GM18526 (cell line): ENCODE measurements around the gene SEMA4C.

ENCODE experiments used
- POLR2A ChIP-seq: IDR thresholded peaks from 3 replicates; pipeline ENCODE4 v1.6.1; 2011; ENCODE audit not compliant: insufficient read length; ENCODE audit errors: extremely low read depth

SEMA4C gene

GRCh38 chr2:96866149-96866548 lies 3.7 kb downstream of the SEMA4C start:
- no peak for TF ChIP-seq POLR2A

- no peak for TF ChIP-seq POLR2A
These were observed 4.2 kb downstream of the SEMA4C start for GRCh38 chr2:96865654-96866053.

DNA sequence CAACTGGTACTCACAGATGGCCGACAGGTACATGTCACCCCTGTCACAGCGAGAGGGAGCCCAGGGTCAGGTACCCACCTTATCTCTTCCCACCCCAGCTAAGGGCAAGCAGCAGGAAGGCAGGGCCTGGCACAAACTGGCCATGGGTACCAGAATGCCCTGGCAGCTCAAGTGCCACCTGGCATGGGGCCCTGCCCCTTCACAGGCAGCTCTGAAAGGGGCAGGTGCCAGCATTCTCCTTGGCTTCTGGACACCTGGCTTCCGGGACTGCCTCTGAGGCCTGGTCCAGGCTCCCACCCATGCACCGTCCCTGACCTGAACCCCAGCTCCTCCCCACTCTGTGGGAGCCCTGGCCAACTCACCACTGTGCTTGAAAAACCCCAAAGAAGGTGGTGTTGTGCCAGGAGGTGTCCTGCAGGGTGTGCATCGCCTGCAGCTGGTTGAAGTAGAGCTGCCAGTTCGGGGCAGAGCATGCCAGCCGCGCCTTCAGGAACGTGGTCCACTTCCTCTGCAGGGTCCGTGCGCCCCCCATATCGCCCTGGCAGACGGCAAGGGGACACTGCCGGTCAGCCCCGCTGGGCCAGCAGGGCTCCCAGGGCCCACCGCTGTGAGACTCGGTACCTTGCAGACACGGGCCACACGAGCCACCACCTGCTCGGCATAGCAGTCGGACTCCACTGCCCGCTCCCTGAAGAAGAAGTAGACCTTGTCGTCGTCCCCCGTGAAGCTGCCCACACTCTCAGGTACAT lies 5.4 kb downstream of the SEMA4C start:
- no peak for TF ChIP-seq POLR2A

DNA sequence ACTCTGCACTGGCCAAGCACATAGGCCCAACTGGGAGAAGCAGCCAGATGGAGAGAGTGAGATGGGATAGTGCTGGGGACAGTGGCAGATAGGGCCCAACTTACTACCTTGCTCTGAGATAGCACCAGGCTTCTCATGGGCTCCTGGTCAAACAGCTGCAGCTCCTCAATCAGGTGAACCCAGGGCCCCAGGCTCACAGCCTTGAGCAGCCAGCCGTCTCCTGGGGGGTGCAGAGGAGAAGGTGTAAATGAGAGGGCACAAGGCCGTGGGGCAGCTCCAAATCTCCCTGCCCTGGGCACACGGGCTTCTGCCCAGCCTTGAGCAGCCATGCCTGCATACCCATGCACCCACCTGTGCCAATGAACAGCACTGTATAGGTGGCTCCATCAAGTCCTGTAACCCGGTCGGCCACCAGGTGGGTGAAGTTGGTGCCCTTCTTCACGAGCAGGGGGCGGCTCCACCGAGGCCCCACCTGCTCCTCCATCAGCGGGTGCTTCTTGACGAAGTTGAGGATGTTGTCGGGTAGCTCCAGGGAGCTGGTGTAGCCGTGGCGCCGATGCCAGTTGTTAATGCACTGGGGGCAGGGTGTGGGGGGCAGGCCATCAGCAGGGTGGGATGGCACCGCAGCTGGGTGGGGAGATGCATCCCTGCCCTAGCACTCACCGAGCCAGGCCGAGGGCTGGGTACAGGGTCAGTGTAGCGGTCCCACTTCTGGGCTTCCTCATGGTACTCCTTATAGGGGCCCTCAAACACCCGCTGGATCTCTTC lies 6.1 kb downstream of the SEMA4C start:
- TF ChIP-seq POLR2A: no peak

GRCh38 chr2:96861074-96861473 lies 8.8 kb downstream of the SEMA4C start:
- no peak for TF ChIP-seq POLR2A

GRCh38 chr2:96860065-96861029 lies 9.5 kb downstream of the SEMA4C start:
- no peak for TF ChIP-seq POLR2A

- TF ChIP-seq POLR2A: no peak
These were observed 10.2 kb downstream of the SEMA4C start for GRCh38 chr2:96859681-96860064.

DNA sequence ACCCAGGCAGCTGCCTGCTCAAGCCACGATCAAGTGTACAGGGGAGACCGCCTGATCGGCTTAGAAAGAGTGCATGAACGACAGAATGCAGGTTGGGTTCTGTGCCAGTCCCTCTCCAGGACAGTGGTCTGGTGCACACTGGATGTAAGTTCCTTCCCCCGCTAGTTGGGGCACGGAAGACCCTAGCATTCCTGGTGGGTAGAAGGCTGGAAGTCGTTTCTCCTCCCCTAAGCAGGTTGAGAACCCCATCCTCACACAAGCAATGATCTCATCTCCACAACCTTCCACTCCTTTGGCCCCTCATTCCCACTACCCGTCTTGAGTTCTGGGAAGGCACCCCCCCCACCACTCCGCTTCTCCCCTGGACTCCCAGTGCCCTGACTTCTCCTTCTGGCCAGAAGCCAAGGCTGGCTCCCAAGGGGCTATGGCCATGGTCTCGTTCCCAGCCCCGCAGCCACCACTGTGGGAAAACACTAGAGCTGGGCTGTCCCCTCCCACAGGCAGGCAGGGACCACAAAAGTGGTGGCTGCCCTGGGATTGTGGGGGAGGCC lies 10.7 kb downstream of the SEMA4C start:
- no peak for TF ChIP-seq POLR2A

GRCh38 chr2:96857667-96858372 lies 12.1 kb downstream of the SEMA4C start, which contains the start of gene ANKRD39:
Gene ANKRD39 (minus strand): TSS chr2:96858016. CDS start chr2:96857987, 29 bp downstream.
- peak; percentile 86 for TF ChIP-seq POLR2A

- TF ChIP-seq POLR2A: no peak
These were observed 12.9 kb downstream of the SEMA4C start for GRCh38 chr2:96856776-96857666.

GRCh38 chr2:96853321-96853720 lies 16.6 kb downstream of the SEMA4C start:
- no peak for TF ChIP-seq POLR2A

GRCh38 chr2:96852667-96853066 lies 17.2 kb downstream of the SEMA4C start:
- TF ChIP-seq POLR2A: no peak

GRCh38 chr2:96848264-96848663 lies 21.6 kb downstream of the SEMA4C start:
- TF ChIP-seq POLR2A: no peak

DNA sequence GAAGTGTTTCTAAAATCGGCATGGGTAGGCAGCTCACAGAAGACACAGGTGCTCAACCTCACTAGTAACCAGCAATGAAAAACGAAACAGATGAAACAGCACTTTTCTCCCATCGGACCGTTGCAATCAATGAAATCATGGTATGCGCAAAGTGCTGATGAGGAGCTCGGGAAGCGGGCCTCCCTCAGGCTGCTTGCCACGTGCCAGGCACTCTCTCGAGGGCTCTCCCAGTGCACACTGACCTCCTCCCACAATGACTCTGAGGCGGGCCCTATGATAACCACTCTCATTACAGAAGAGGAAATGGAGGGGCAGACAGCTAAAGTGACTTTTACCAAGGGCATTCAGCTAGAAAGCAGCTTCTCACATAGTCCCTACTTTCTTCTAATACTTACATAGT lies 22.3 kb downstream of the SEMA4C start:
- no peak for TF ChIP-seq POLR2A

DNA sequence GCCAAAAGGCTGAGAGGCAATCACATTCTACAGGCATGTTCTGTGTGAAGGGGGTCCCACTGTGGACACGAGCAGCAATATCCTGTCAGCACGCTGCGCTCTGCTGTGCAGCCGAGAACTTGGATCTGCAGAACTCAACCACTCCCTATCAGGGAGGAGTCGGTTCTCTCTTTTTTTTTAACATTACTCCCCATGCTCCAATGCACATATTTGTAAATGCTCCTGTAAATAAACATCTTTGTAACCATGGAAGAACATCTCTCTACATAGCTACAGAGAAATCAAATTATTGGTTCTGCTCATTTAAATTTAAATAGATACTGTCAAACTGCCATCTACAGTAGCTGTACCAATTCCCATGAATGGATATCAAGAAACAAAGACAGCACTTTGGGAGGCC lies 23.1 kb downstream of the SEMA4C start:
- TF ChIP-seq POLR2A: no peak
